Activated CD8-positive, alpha-beta memory T cell treated with anti-CD3 and anti-CD28 coated beads for 48 hours (primary cell): ENCODE measurements around the gene STMP1.
A peak's percentile ranks its signal among the peaks of the same experiment; 100 is the strongest.
"Not testable (repeated sequence)": the region's sequence is repeated elsewhere in the genome, so short reads cannot be mapped to it uniquely, and the experiment has no call there.

Source experiments
- DNase-seq, 3 experiments: peaks; one replicate each; pipeline ENCODE4 v3.0.0-alpha.2; 2020; ENCODE audit warnings: low read depth in 2 of 3, low spot score in 2 of 3

The STMP1 gene

GRCh38 chr7:135662373-135663114 is at the start of gene STMP1:
Gene STMP1 (plus strand): TSS chr7:135662514.
- peak; percentile 93 to 95 (median 94) for DNase-seq

GRCh38 chr7:135616136-135616535 is 46.2 kb upstream of the STMP1 start:
- no peak for DNase-seq

- no peak for DNase-seq
Observed at GRCh38 chr7:135617781-135618180, 44.5 kb upstream of the STMP1 start.

GRCh38 chr7:135618510-135618909 is 43.8 kb upstream of the STMP1 start:
- no peak for DNase-seq

- DNase-seq: no peak
Observed at GRCh38 chr7:135620447-135620846, 41.9 kb upstream of the STMP1 start.

- no peak for DNase-seq
Observed at GRCh38 chr7:135620980-135621850, 41.1 kb upstream of the STMP1 start.

- no peak for DNase-seq
Observed at GRCh38 chr7:135634191-135634878, 28.0 kb upstream of the STMP1 start.

GRCh38 chr7:135639690-135640089 is 22.6 kb upstream of the STMP1 start:
- DNase-seq: not testable (repeated sequence)

GRCh38 chr7:135644154-135644553 is 18.2 kb upstream of the STMP1 start:
- DNase-seq: no peak

- no peak for DNase-seq
Observed at GRCh38 chr7:135644729-135645128, 17.6 kb upstream of the STMP1 start.

- DNase-seq: no peak
Observed at GRCh38 chr7:135645296-135645904, 16.9 kb upstream of the STMP1 start.

GRCh38 chr7:135647755-135648154 is 14.6 kb upstream of the STMP1 start:
- no peak for DNase-seq

GRCh38 chr7:135648235-135648634 is 14.1 kb upstream of the STMP1 start:
- DNase-seq: no peak

GRCh38 chr7:135650831-135651573 is 11.3 kb upstream of the STMP1 start:
- DNase-seq: no peak

- no peak for DNase-seq
Observed at GRCh38 chr7:135653340-135654080, 8.8 kb upstream of the STMP1 start.

GRCh38 chr7:135658564-135658963 is 3.8 kb upstream of the STMP1 start:
- DNase-seq: no peak

- DNase-seq: no peak
Observed at GRCh38 chr7:135659159-135659846, 3.0 kb upstream of the STMP1 start.

GRCh38 chr7:135661311-135662122 is 797 bp upstream of the STMP1 start:
- no peak for DNase-seq

- peak in 1 of 3 experiments; percentile 4 for DNase-seq
Observed at GRCh38 chr7:135662123-135662372, 266 bp upstream of the STMP1 start.
